B cell (primary cell): Measurements from ENCODE around the gene PRIM2. TPM values are rescaled to one million over a fixed set of nuclear protein-coding genes. Genes with fewer than 3 reads are reported as not detected.
"Not testable (repeated sequence)": the region's sequence is repeated elsewhere in the genome, so short reads cannot be mapped to it uniquely, and the experiment has no call there.

Experiments
- ATAC-seq: fragments of 200-7000 bp; cut with Tn5 transposase; one replicate; pipeline ENCODE4 v1.10.0; 2021; ENCODE audit warnings: low read depth, mild to moderate bottlenecking, moderate number of reproducible peaks, moderate library complexity
- CTCF ChIA-PET: fragments of 350-600 bp; sonication (Branson Sonifier 250); formaldehyde crosslinking; loops from one replicate; lab custom pipeline; 2021; ENCODE audit warnings: antibody characterized with exemption, inconsistent platforms; lab: Charles Lee
- POLR2A ChIA-PET: fragments of 350-600 bp; sonication (Branson Sonifier 250); formaldehyde crosslinking; loops from one replicate; lab custom pipeline; 2021; ENCODE audit warnings: antibody characterized with exemption; lab: Charles Lee
- DNase-seq: peaks from one replicate; pipeline ENCODE4 v3.0.0; 2013
- H2AFZ ChIP-seq: 2 replicates; pipeline ENCODE4 v1.6.1; 2012; ENCODE audit warnings: mild to moderate bottlenecking, low read depth, low read length; ENCODE audit not compliant: insufficient read depth, poor library complexity, severe bottlenecking
- H3K27ac ChIP-seq, 2 donors: 1 replicate in 1 of 2; 2 replicates in 1 of 2; pipeline ENCODE4 v1.5.1; 2012 to 2013; ENCODE audit warnings: low read length in 2 of 2, mild to moderate bottlenecking in 2 of 2, moderate library complexity in 1 of 2
- H3K27me3 ChIP-seq, 4 experiments: fragments of 200-600 bp in 1 of 4; sonication (generic) in 1 of 4; replicated peaks in 1 of 4; 1 replicate in 2 of 4; 2 replicates in 2 of 4; pipeline versions ENCODE4 v1.6.1 to v1.7.0; 2013 to 2016; ENCODE audit warnings: low read length in 3 of 4, mild to moderate bottlenecking in 2 of 4, mixed read lengths in 1 of 4, moderate library complexity in 1 of 4; ENCODE audit not compliant: insufficient read depth in 4 of 4, control insufficient read depth in 3 of 4; ENCODE audit errors: control extremely low read depth in 1 of 4
- H3K36me3 ChIP-seq, 2 experiments: replicated peaks in 1 of 2; 1 replicate in 1 of 2; 2 replicates in 1 of 2; pipeline versions ENCODE4 v1.6.1 to v1.7.1; 2013; ENCODE audit warnings: low read length in 1 of 2; ENCODE audit not compliant: insufficient read depth in 2 of 2, control insufficient read depth in 1 of 2; ENCODE audit errors: control extremely low read depth in 1 of 2, extremely low read depth in 1 of 2
- H3K4me1 ChIP-seq, 2 donors: fragments of 200-600 bp in 1 of 2; sonication (generic) in 1 of 2; 1 replicate in 1 of 2; 2 replicates in 1 of 2; pipeline versions ENCODE4 v1.5.1 to v1.6.1; 2013 to 2017; ENCODE audit warnings: low read length in 2 of 2; ENCODE audit not compliant: control insufficient read depth in 2 of 2, insufficient read depth in 2 of 2
- H3K4me2 ChIP-seq: replicated peaks from 2 replicates; pipeline ENCODE3; 2012; ENCODE audit warnings: mild to moderate bottlenecking, low read depth, low read length; ENCODE audit not compliant: poor library complexity, severe bottlenecking
- H3K4me3 ChIP-seq, 5 experiments: fragments of 200-600 bp in 1 of 5; sonication (generic) in 1 of 5; 1 replicate in 3 of 5; 2 replicates in 2 of 5; pipeline versions ENCODE4 v1.5.1 to v1.7.0; 2011 to 2016; ENCODE audit warnings: low read length in 4 of 5, mild to moderate bottlenecking in 4 of 5, low read depth in 2 of 5, control low read depth in 1 of 5, moderate library complexity in 1 of 5; ENCODE audit not compliant: insufficient read depth in 1 of 5; ENCODE audit errors: control extremely low read depth in 1 of 5, extremely low read depth in 1 of 5
- H3K79me2 ChIP-seq: fragments of 200-600 bp; sonication (generic); one replicate; pipeline ENCODE4 v1.6.0; 2016; ENCODE audit warnings: low read length; ENCODE audit not compliant: control insufficient read depth, insufficient read depth
- H3K9ac ChIP-seq: fragments of 200-600 bp; sonication (generic); 2 replicates; pipeline ENCODE4 v1.6.1; 2017; ENCODE audit warnings: mild to moderate bottlenecking, low read length, moderate library complexity
- H3K9me3 ChIP-seq, 3 donors: one replicate each; pipeline versions ENCODE4 v1.6.1 to v1.7.1; 2013; ENCODE audit warnings: low read length in 2 of 3; ENCODE audit not compliant: control insufficient read depth in 2 of 3, insufficient read depth in 1 of 3; ENCODE audit errors: control extremely low read depth in 1 of 3
- H4K20me1 ChIP-seq: 2 replicates; pipeline ENCODE4 v1.6.0; 2012; ENCODE audit warnings: mild to moderate bottlenecking, low read length; ENCODE audit not compliant: insufficient read depth, control insufficient read depth, poor library complexity, severe bottlenecking
- H3K27ac Mint-ChIP-seq: one replicate; pipeline ENCODE4 v1.8.0; 2021; ENCODE audit warnings: mixed read lengths
- H3K27me3 Mint-ChIP-seq: one replicate; pipeline ENCODE4 v1.8.0; 2021; ENCODE audit warnings: mixed read lengths
- H3K4me1 Mint-ChIP-seq: one replicate; pipeline ENCODE4 v1.8.0; 2021; ENCODE audit warnings: mixed read lengths
- H3K4me3 Mint-ChIP-seq: one replicate; pipeline ENCODE4 v1.8.0; 2021; ENCODE audit warnings: mixed read lengths
- H3K9me3 Mint-ChIP-seq: one replicate; pipeline ENCODE4 v1.8.0; 2022; ENCODE audit warnings: mixed read lengths; ENCODE audit not compliant: insufficient read depth
- WGBS: methylation state at CpG from one replicate; pipeline ENCODE4 v1.1.5; 2013; ENCODE audit warnings: missing lambda C conversion rate; ENCODE audit not compliant: insufficient coverage; 5-methylcytosine and 5-hydroxymethylcytosine counted together
- intact Hi-C: fragments of 100-400 bp; cut with micrococcal nuclease; formaldehyde crosslinking; loops from one replicate; pipeline ENCODE4 v1.10.0; 2022
- polyA plus RNA-seq: library from polyadenylated mRNA; depleted of rRNA; stranded (reverse); fragments of >200 nt; gene quantifications from 2 replicates; pipeline ENCODE4 v1.2.3, GENCODE V29; 2012
- total RNA-seq, 2 donors: library from RNA; stranded (reverse); fragments of 120-200 nt in 1 of 2; gene quantifications; 1 replicate in 1 of 2; 2 replicates in 1 of 2; pipeline versions ENCODE4 v1.2.3 to v1.2.4, GENCODE V29; 2013 to 2022

The PRIM2 gene
- total and polyA plus RNA-seq, 2 donors (not counting 1 experiment from before 2014, with no cell fraction given) = 5.2 to 21.0 TPM

DNA sequence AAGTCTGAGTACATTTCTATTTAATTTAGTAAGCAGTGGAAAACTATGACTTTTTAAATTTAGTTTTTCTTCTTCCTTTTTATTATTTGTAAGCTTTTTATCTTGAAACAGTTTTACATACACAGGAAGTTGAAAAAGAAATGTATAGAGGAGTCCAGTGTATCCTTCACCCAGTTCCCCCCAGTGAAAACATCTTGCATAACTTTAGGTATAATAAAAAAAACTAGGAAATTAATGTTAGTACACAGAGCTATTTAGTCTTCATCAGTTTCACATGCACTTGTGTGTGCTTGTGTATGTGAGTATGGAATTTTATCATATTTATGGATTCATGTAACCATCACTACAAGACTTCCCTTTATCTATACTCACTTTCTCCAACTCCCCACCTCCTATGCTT lies 162.8 kb downstream of the PRIM2 start:
- H3K4me1 Mint-ChIP-seq, H4K20me1 ChIP-seq, H3K36me3 ChIP-seq, intact Hi-C loops, H2AFZ ChIP-seq, DNase-seq, H3K9ac ChIP-seq, ATAC-seq, H3K27ac ChIP-seq, H3K4me3 Mint-ChIP-seq, H3K79me2 ChIP-seq, POLR2A ChIA-PET, H3K27me3 Mint-ChIP-seq, H3K4me3 ChIP-seq, H3K4me1 ChIP-seq, CTCF ChIA-PET, H3K27me3 ChIP-seq, H3K4me2 ChIP-seq, H3K9me3 ChIP-seq, H3K9me3 Mint-ChIP-seq, H3K27ac Mint-ChIP-seq: not testable (repeated sequence)

DNA sequence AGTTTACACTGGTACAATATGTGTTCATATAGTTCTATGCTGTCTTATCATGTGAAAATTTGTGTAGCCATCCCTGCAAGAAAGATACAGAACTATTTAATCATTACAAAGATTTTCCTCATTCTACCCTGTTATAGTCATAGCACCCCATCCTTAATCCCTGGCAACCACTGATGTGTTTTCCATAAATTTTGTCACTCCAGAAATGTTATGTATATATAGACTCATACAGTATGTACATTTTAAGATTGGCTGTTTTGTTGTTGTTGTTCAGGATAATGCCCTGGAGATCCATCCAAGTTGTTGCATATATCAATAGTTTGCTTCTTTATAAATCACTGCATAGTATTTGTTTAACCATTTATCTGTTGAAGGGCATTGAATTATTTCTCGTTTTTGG lies 163.7 kb downstream of the PRIM2 start:
- H3K36me3 ChIP-seq, H3K4me3 ChIP-seq, H3K79me2 ChIP-seq, H3K4me1 Mint-ChIP-seq, H3K9me3 ChIP-seq, CTCF ChIA-PET, H3K27ac ChIP-seq, H3K27me3 ChIP-seq, POLR2A ChIA-PET, intact Hi-C loops, H3K4me3 Mint-ChIP-seq, H3K27me3 Mint-ChIP-seq, H3K9ac ChIP-seq, H3K9me3 Mint-ChIP-seq, DNase-seq, H3K4me2 ChIP-seq, H3K4me1 ChIP-seq, H4K20me1 ChIP-seq, H2AFZ ChIP-seq, H3K27ac Mint-ChIP-seq, ATAC-seq: not testable (repeated sequence)
- no CpG with 5 or more reads among the region's 1 CpG for WGBS

DNA sequence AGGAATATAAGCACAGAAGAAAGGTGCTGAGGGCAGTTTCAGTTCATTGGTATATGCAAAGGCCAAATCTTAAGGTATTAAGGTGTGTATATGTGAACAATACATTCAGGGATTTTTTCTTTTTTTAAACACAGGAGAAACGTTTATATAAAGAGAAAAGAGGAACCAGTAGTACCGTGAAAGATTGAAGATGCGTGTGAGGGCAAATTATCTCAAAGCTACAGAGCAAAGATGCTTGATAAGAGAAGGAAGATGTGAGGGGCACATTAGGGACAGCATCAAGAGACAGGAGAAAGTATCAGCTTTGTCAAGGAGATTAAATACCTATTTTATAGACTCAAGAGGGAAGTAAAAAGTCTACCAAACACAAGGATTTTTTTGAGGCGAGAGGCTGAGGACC lies 165.0 kb downstream of the PRIM2 start:
- H3K36me3 ChIP-seq, H3K27me3 ChIP-seq, DNase-seq, H3K4me3 Mint-ChIP-seq, H3K9ac ChIP-seq, H2AFZ ChIP-seq, H3K4me1 Mint-ChIP-seq, H3K9me3 Mint-ChIP-seq, POLR2A ChIA-PET, intact Hi-C loops, H3K79me2 ChIP-seq, H3K9me3 ChIP-seq, H3K4me1 ChIP-seq, ATAC-seq, CTCF ChIA-PET, H3K27ac ChIP-seq, H3K4me2 ChIP-seq, H3K27me3 Mint-ChIP-seq, H3K4me3 ChIP-seq, H4K20me1 ChIP-seq, H3K27ac Mint-ChIP-seq: not testable (repeated sequence)
- WGBS = no CpG with 5 or more reads among the region's 4 CpGs

DNA sequence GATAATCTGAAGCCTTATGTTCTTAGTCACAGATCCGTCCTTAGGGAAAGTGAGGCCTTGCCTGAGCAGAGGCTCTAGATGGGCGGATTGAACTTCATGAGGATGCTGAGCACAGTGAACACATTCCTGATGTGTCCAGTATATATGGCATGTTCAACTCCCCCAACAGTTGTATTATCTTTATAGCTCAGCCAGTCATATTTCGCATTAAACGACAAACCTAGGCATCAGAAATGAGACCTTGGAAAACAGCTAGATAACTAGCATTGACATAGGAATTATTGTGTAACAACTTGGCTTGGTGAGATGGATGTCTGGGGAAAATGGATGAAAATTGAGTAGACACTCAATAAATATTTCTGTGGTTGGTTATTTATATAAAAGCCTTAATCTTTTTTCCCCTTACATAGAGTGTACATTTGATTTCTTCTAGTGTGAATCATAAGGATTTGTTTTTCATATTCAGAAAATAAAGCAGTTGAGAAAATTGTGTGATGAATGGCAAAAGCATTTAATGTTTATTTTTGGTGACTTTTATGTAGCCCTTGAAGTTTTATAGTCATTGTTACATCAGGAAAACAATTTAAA lies 169.2 kb downstream of the PRIM2 start:
- H3K27me3 Mint-ChIP-seq, H3K4me3 ChIP-seq, H3K4me1 Mint-ChIP-seq, H3K9ac ChIP-seq, H3K79me2 ChIP-seq, H3K27ac ChIP-seq, H3K4me3 Mint-ChIP-seq, H3K36me3 ChIP-seq, ATAC-seq, H2AFZ ChIP-seq, DNase-seq, H3K4me2 ChIP-seq, H4K20me1 ChIP-seq, intact Hi-C loops, H3K4me1 ChIP-seq, POLR2A ChIA-PET, H3K9me3 Mint-ChIP-seq, CTCF ChIA-PET, H3K27ac Mint-ChIP-seq, H3K9me3 ChIP-seq, H3K27me3 ChIP-seq: not testable (repeated sequence)
- WGBS = no CpG with 5 or more reads among the region's 4 CpGs
